ENCODE results near the gene PFAS.

- TF ChIP-seq EZH2 (IDR thresholded peaks at IDR 0.05; ENCODE audit: insufficient read depth, poor library complexity, severe bottlenecking) (no peak), EZH2phosphoT487 (IDR thresholded peaks at IDR 0.05; ENCODE audit: insufficient read depth, low read depth) (no peak)
These were observed 45.8 kb downstream of the PFAS start for GRCh38 chr17:8294814-8295316.

Data from GM23248 (cell line).